C4-2B (cell line): Measurements from ENCODE around the gene NR3C2.

Experiments used
- ZFX ChIP-seq: fragments of 450-650 bp; IDR thresholded peaks from 2 replicates; pipeline ENCODE4 v1.6.1; 2017
- TF ChIP-seq, protein P1 (sequence below): fragments of 450-650 bp; conservative IDR thresholded peaks from 2 replicates; pipeline ENCODE4 v1.5.1; 2017; ENCODE audit warnings: mild to moderate bottlenecking

- TF ChIP-seq, protein P1, sequence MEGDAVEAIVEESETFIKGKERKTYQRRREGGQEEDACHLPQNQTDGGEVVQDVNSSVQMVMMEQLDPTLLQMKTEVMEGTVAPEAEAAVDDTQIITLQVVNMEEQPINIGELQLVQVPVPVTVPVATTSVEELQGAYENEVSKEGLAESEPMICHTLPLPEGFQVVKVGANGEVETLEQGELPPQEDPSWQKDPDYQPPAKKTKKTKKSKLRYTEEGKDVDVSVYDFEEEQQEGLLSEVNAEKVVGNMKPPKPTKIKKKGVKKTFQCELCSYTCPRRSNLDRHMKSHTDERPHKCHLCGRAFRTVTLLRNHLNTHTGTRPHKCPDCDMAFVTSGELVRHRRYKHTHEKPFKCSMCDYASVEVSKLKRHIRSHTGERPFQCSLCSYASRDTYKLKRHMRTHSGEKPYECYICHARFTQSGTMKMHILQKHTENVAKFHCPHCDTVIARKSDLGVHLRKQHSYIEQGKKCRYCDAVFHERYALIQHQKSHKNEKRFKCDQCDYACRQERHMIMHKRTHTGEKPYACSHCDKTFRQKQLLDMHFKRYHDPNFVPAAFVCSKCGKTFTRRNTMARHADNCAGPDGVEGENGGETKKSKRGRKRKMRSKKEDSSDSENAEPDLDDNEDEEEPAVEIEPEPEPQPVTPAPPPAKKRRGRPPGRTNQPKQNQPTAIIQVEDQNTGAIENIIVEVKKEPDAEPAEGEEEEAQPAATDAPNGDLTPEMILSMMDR = no peak
- no peak for TF ChIP-seq ZFX
These were observed 146.6 kb downstream of the NR3C2 start for GRCh38 chr4:148295642-148296041.
